ENCODE results near the gene CELF1. TPM values are rescaled to one million over a fixed set of nuclear protein-coding genes. Genes with fewer than 3 reads are reported as not detected.

The CELF1 gene
- 100 to 1,000 TPM; 120 to 122 TPM for total RNA-seq

GRCh38 chr11:47552566-47553405, at the start of gene CELF1:
Gene CELF1, minus strand, starts transcription at chr11:47553132. Its CDS starts 53,609 bp downstream, at chr11:47499523.
- peaks cover 33% of the 10 kb centered on the region for H3K36me3 Mint-ChIP-seq (ENCODE audit: low read depth)
- intact Hi-C loops (cut with micrococcal nuclease): loop anchor here (5.0 kb wide), 1 partner anchor 35 kb away; no protein-coding TSS in a partner anchor
- H3K4me1 Mint-ChIP-seq (ENCODE audit: low read depth): peaks cover 39% of the 10 kb centered on the region
- peak within 1 kb of the TSS; percentile 92 for H3K4me3 Mint-ChIP-seq
- no peaks in the 10 kb centered on the region for H3K27me3 Mint-ChIP-seq
- TF ChIP-seq CTCF (IDR thresholded peaks at IDR 0.05): peak; percentile 99
- H3K27ac Mint-ChIP-seq: peak within 1 kb of the TSS; percentile 92
- ChIA-PET CTCF (interaction anchor here (0.6 to 4.4 kb wide), 26 partner anchors 9 to 300 kb away, joined by 3 to 44 read pairs (median 4); partner anchors contain the start of genes KBTBD4, NDUFS3 and PTPMT1), POLR2A (interaction anchor here (0.5 to 3.6 kb wide), 17 partner anchors 10 to 964 kb away, joined by 3 to 29 read pairs (median 4); partner anchors contain the start of genes AGBL2, KBTBD4, NDUFS3 and PTPMT1)
- H3K9me3 Mint-ChIP-seq: no peaks in the 10 kb centered on the region
- ATAC-seq (peak; percentile 96), DNase-seq (peak; percentile 94)

GRCh38 chr11:47599902-47600301, 47.0 kb upstream of the CELF1 start:
- Mint-ChIP-seq H3K36me3 (ENCODE audit: low read depth) (no peaks in the 10 kb centered on the region), H3K4me1 (ENCODE audit: low read depth) (no peaks in the 10 kb centered on the region), H3K27ac (no peak overlapping the region), H3K9me3 (no peaks in the 10 kb centered on the region), H3K4me3 (no peak overlapping the region), H3K27me3 (peaks cover 5% of the 10 kb centered on the region)
- ChIA-PET POLR2A (no interaction called here), CTCF (interaction anchor here (0.8 kb wide), 1 partner anchor 41 kb away, joined by 3 read pairs; no protein-coding TSS in a partner anchor)
- intact Hi-C loops (cut with micrococcal nuclease): no loop called here
- no peak for DNase-seq
- no peak for ATAC-seq
- TF ChIP-seq CTCF (IDR thresholded peaks at IDR 0.05): no peak

- ChIA-PET CTCF (no interaction called here), POLR2A (no interaction called here)
- peaks cover 29% of the 10 kb centered on the region for H3K27me3 Mint-ChIP-seq
- H3K4me1 Mint-ChIP-seq (ENCODE audit: low read depth): peaks cover 5% of the 10 kb centered on the region
- H3K36me3 Mint-ChIP-seq (ENCODE audit: low read depth): no peaks in the 10 kb centered on the region
- H3K27ac Mint-ChIP-seq: no peak overlapping the region
- intact Hi-C loops (cut with micrococcal nuclease): no loop called here
- H3K4me3 Mint-ChIP-seq: no peak overlapping the region
- no peak for ATAC-seq
- TF ChIP-seq CTCF (IDR thresholded peaks at IDR 0.05): no peak
- no peaks in the 10 kb centered on the region for H3K9me3 Mint-ChIP-seq
- DNase-seq: no peak
These were observed 43.0 kb upstream of the CELF1 start for GRCh38 chr11:47595967-47596366.

- Mint-ChIP-seq H3K36me3 (ENCODE audit: low read depth) (no peaks in the 10 kb centered on the region), H3K4me3 (no peak overlapping the region), H3K27ac (no peak overlapping the region), H3K4me1 (ENCODE audit: low read depth) (peaks cover 5% of the 10 kb centered on the region), H3K27me3 (peaks cover 29% of the 10 kb centered on the region), H3K9me3 (no peaks in the 10 kb centered on the region)
- DNase-seq (no peak), ATAC-seq (no peak)
- ChIA-PET CTCF (interaction anchor here (1.5 to 1.6 kb wide), 2 partner anchors 25 to 221 kb away, joined by 3 read pairs; no protein-coding TSS in a partner anchor), POLR2A (interaction anchor here (2.0 kb wide), 1 partner anchor 16 kb away, joined by 5 read pairs; the partner anchor contains the start of genes KBTBD4 and NDUFS3)
- TF ChIP-seq CTCF (IDR thresholded peaks at IDR 0.05): no peak
- intact Hi-C loops (cut with micrococcal nuclease): no loop called here
These were observed 42.1 kb upstream of the CELF1 start for GRCh38 chr11:47595029-47595428.
